Activated CD8-positive, alpha-beta memory T cell treated with anti-CD3 and anti-CD28 coated beads, Interleukin-2, amount 50 U/mL, for 4 hours (primary cell): ENCODE results near the gene HPSE2.
A peak's percentile ranks its signal among the peaks of the same experiment; 100 is the strongest.

Source experiments
- DNase-seq: peaks from one replicate; pipeline ENCODE4 v3.0.0-alpha.2; 2020

HPSE2 gene

DNA sequence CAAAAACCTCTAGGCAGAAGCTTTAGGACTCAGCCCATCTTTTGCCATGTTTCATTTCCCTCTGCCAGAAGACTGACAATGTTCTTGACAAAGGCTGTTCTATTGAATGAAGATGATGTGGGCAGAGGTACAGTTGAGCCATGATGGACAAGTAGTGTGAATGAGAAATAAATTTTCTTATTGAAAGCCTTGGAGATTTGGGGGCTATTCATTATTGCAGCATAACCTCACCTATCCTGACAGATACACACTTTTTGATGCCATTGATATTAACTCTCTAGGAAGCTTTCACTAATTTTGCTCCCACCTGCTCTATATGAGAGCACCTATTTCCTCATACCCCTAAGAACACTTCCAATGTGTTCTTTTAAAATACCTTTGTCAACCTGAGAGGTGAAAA is 752.0 kb downstream of the HPSE2 start:
- DNase-seq: no peak

GRCh38 chr10:98482096-98482495 is 753.6 kb downstream of the HPSE2 start:
- no peak for DNase-seq

DNA sequence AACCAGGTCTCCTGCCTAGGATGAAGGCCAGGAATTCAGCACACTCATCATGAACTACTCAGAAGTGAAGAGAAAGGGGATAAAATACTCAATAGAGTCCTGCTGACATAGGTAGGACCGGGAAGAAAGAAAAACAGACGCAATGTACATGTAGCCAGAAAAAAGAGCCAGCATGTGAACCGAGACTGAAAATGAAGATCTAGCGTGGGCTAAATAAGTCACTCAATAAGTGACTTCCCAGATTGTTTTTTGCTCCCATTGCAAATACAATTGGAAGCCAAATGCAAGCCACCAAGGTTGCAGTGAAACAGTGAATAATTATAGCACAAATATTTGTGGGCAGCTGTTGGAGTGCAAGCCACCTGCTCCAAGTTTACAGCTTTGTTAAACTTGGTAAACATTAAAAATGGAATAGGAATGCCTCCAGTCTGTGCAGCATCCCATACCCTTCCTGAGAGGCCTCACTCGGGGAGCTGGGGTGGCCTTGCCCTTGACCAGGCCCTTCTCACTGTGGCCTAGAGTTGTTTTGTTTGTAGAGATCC is 754.2 kb downstream of the HPSE2 start:
- no peak for DNase-seq

DNA sequence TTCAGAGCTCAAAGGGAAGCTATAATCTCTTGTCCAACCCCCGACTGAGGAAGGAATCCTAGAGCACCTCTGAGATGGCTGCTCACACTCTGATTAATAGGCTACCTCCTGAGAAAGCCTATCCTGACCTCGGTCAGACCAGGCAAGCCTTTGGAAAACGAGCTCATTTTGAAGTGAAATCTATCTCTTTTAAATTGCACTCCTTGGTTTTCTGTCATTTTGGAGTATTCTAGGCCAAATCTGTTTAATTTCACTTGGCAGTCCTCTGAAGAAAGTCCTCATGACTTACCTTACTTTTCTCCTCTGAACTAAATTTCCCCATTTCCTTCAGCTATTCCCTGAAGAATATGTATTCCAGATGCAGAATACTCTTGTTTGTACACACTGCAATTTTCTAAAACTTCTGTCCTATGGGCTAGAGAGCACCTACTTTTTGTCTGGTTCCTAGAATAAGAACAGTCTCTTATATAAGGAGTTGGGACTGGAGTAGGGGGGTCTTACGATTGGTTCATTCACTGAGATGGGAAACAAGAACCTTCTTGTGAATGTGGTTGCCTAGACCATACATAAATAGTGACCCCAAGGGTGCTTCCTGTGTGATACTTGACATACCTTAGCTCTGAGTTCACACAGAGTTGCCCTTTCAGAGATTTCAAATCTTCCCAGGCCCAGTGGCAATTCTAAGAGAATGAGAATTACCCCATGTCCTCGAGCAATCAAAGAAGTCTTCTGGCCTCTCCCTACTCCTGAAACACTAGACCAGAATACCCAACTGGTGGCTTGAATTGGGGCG is 757.0 kb downstream of the HPSE2 start:
- no peak for DNase-seq

GRCh38 chr10:98477861-98478260 is 757.8 kb downstream of the HPSE2 start:
- no peak for DNase-seq

- no peak for DNase-seq
These were observed 761.0 kb downstream of the HPSE2 start for GRCh38 chr10:98474628-98475027.

DNA sequence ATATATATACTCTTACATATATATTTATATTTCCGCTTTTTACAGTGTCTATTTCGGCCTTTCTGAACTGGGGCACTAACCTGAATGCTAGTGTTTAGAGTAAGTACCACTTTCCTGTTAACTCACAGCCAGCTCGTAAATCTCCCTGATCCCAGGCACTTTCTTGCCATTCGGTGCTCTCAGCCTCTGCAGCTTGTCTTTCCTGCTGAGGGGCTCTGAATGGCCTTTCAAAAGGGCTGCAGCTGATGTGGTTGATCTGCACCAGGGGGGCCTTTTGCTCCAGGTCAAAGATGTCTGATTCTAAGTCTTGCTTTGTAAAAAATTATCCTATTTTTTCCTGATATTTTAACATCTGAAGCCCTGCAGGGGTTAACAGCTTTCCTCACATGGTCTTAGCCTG is 763.5 kb downstream of the HPSE2 start:
- DNase-seq: no peak

DNA sequence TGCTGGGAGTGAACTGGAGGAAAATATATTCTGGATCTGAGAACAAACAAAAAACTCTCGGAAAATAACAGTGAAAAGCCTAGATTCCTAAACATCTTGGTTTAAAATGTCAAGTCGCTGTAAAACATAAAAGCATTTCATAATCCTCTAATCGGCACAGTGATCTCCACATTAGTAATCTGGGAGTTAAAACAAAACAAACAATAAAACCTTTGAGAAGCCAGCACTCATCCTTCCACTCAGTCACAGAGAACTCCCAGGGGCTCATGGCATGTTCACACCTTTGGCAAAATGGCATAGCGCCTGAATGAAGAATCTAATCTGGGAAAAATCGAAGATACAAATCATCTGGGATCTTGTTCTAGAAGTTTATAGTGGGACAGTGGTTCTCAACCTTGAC is 764.8 kb downstream of the HPSE2 start:
- DNase-seq: no peak

GRCh38 chr10:98469001-98469931 is 766.4 kb downstream of the HPSE2 start:
- DNase-seq: no peak

DNA sequence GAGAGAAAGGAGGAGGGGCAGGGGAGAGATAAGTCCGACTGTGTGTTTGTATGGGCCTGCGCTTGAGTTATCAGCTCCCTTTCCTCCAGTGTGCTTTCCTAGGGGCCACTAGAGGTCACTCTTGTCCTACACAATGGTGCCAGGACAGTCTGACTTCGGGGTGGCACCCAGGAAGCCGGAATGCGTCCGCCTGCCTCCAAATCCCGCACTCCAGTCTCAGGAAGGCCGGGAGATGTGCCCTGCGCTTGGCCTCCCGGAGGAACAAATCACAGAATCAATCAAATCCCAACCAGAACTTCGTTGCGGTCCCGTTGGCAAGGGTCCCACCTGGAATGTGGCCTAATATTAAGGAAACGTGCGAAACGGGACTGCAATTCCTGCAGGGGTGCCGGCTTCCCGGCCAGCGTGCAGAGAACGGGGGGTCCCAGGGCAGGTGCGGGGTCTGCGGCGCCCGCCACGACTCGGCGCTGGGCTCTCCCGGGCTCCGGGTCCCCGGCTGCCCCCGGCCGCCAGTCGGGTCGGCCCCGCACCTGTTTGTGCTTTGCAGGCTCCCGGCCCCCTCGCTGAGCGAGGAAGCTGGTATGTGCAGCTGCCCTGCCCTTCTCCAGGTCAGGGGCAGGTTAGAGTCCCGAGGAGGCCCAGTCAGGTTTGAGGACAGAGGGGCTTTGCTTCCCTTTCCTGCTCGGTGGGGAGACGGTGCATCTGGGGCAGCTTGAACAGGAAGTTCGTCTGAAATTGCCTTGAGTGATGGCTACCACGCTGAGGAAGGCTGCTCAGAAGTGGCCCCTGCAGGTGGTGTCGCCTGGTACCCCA is 767.9 kb downstream of the HPSE2 start:
- DNase-seq: peak; percentile 59

DNA sequence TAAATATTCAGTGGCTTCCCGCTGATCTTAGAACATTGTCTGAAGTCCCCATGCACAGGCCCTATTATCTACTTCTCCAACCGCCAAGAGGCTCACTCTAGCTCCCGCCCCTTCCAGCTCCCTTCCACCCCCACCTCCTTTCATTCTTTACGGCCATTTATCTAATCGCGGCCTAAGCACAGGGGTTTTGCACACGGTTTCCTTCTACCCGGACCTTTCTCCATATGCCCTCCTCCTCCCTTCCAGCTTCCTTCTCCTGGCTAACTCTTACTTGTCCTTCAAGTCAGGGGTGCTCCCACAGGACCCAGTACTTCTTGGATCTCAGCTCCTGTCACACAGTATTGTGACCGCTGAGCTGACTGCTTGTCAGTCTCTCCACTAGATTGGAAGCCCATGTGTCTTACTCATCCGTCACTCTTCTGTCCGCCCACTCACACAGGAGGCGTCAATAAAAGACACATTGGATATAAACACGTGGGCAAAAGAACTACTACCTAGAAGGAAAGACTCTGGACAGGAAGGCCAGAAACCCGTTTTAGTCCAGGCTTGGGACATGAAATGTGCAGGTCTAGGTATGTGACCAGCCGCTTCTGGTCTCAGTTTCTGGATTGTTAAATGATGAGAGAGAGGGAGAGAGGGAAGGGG is 768.7 kb downstream of the HPSE2 start:
- no peak for DNase-seq

- no peak for DNase-seq
These were observed 769.8 kb downstream of the HPSE2 start for GRCh38 chr10:98465866-98466265.

DNA sequence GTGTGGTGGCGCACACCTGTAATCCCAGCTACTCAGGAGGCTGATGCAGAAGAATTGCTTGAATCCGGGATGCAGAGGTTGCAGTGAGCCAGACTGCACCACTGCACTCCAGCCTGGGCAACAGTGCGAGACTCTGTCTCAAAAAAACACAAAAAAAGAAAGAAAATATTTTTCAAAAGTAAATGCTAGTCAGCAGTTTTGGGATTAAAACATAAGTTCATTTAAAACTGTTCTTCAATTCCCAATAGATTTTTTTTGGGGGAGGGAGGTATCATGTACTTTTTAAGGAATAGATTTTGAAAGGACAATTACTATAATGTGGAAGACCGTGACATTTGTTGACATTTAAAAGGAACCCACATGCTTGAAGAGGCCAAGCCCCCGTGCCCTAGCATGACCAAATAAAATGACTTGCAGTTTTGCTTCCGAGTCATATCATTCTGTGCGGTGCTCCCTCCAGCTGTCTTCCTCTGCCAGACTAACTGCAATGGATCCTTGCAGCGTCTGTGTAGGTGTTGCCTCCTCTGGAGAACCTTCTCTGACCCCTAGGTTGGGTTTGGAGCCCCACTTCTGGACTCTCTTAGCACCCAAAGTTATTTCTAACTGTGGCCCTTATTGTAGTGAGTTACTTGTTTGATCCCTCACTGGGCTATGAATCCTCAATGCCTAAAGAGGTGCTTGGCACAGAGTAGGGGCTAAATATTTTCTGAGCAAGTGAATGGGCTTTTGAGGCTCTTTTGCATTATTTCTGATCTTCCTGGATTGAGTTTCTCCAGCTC is 771.5 kb downstream of the HPSE2 start:
- DNase-seq: no peak

DNA sequence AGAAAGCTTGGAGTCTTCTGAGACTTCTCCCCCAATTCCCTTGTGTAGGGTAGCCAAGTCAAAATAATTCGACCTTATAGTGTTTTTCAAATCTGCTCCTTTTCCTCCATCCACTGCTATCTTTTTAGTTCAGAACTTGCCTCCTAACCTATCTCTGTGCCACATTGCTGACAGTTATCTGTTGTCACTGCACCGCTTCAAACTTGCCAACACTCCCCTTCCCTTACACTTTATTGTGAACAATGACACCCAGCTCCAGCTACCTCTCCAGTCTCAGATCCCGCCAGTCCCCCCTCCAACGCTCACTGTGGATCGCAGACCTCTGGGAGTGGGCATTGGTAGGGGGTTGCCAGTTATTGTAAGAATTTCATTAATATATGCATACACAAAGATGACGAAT is 772.6 kb downstream of the HPSE2 start:
- no peak for DNase-seq

DNA sequence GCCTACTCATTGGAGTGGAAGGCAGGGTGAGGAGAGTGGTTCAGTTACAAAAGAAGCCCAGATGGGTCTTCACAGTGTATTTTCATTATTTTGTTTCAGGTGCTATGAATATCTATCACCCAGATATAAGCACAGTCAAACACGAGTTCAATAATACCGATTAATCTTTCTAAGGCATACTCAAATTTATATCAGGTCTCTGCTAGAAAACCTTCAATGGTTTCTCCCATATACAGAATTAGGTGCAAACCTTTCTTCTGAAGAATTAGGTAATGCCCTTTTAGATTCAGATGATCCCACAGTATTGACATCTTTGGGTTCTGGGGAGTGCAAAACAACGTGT is 774.2 kb downstream of the HPSE2 start:
- no peak for DNase-seq

GRCh38 chr10:98460837-98461499 is 774.7 kb downstream of the HPSE2 start:
- DNase-seq: no peak

GRCh38 chr10:98458809-98459784 is 776.6 kb downstream of the HPSE2 start:
- DNase-seq: no peak

GRCh38 chr10:98457721-98458120 is 777.9 kb downstream of the HPSE2 start:
- DNase-seq: no peak

DNA sequence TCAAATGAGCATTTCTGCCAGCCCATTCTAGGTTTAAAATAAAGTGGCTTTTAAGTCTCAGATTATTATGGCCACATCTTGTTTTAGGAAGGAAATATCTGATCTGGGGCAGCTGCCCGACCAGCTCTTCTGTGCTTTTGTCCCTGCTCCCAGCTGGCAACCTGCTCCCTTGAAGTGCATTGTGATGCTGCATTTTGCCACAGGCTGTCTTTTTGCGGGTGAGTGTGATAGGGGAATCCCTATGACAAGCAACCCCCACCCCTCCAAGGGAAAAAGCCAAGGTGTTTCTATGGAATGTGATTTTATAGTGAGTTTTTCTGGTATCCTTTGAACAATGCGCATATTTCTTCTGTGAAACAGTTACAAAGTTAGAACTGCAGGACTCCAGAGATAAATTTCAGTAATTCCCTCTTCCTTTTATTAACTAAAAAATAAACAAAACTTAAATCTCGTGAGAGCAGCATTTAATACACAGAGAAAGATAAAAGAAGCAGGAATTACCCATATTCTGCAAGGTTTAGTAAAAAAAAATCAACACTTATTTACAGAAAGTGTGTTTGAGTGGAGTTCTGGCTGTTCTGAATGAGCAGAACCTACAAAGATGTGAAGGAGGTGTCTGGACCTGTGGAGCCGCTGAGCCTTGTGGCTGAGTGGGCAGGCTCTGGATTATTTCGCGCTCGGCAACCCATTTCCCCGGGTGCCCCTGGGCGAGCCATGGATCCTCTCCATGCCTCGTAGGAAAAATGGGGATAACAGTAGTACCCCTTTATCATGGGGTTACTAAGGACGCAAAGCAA is 778.8 kb downstream of the HPSE2 start:
- no peak for DNase-seq
